Ishikawa (cell line): ENCODE measurements around the gene SLFN12L.

Experiments
- CEBPB ChIP-seq: IDR thresholded peaks from 2 replicates; pipeline ENCODE4 v1.6.1; 2012
- CREB1 ChIP-seq: IDR thresholded peaks from 2 replicates; pipeline ENCODE4 v1.6.1; 2012; ENCODE audit warnings: low read depth
- EGR1 ChIP-seq: IDR thresholded peaks from 2 replicates; pipeline ENCODE4 v1.6.1; 2012
- EP300 ChIP-seq: IDR thresholded peaks from 2 replicates; pipeline ENCODE4 v1.6.1; 2012; ENCODE audit warnings: borderline replicate concordance
- FOXM1 ChIP-seq: IDR thresholded peaks from 2 replicates; pipeline ENCODE4 v1.6.1; 2012; ENCODE audit warnings: low read depth, borderline replicate concordance
- MAX ChIP-seq: IDR thresholded peaks from 2 replicates; pipeline ENCODE4 v1.6.1; 2012
- NFIC ChIP-seq: IDR thresholded peaks from 2 replicates; pipeline ENCODE4 v1.6.1; 2012
- RAD21 ChIP-seq: IDR thresholded peaks from 2 replicates; pipeline ENCODE4 v1.6.1; 2012; ENCODE audit warnings: low read depth
- REST ChIP-seq: IDR thresholded peaks from 2 replicates; pipeline ENCODE4 v1.6.1; 2012; ENCODE audit warnings: low read depth, mild to moderate bottlenecking
- TAF1 ChIP-seq: IDR thresholded peaks from 2 replicates; pipeline ENCODE4 v1.6.1; 2012; ENCODE audit warnings: low read depth, mild to moderate bottlenecking
- TCF12 ChIP-seq: IDR thresholded peaks from 2 replicates; pipeline ENCODE4 v1.6.1; 2012; ENCODE audit warnings: low read depth
- TEAD4 ChIP-seq: IDR thresholded peaks from 2 replicates; pipeline ENCODE4 v1.6.1; 2012
- USF1 ChIP-seq: IDR thresholded peaks from 2 replicates; pipeline ENCODE4 v1.6.1; 2012
- YY1 ChIP-seq: IDR thresholded peaks from 2 replicates; pipeline ENCODE4 v1.6.1; 2012; ENCODE audit warnings: low read depth
- ZBTB7A ChIP-seq: IDR thresholded peaks from 2 replicates; pipeline ENCODE4 v1.6.1; 2012; ENCODE audit warnings: low read depth

The SLFN12L gene

GRCh38 chr17:35476283-35476820, 61.1 kb downstream of the SLFN12L start:
- no peak for TF ChIP-seq FOXM1

GRCh38 chr17:35468475-35468874, 69.0 kb downstream of the SLFN12L start:
- TF ChIP-seq RAD21 (no peak), CREB1 (no peak), NFIC (no peak), MAX (no peak), EP300 (no peak), ZBTB7A (no peak), TCF12 (no peak), CEBPB (no peak), EGR1 (no peak), TEAD4 (no peak), REST (no peak), FOXM1 (no peak), USF1 (no peak), YY1 (no peak), TAF1 (no peak)

- TF ChIP-seq TCF12 (no peak), CEBPB (no peak), EGR1 (no peak), TEAD4 (no peak), CREB1 (no peak)
Observed at GRCh38 chr17:35467824-35468223, 69.7 kb downstream of the SLFN12L start.

GRCh38 chr17:35460354-35460851, 77.1 kb downstream of the SLFN12L start:
- TF ChIP-seq MAX, result peak; percentile 74
- TF ChIP-seq EP300, result peak; percentile 33; the same call in 1 of the 2 replicates
- no peak for TF ChIP-seq ZBTB7A
- no peak for TF ChIP-seq TAF1
- TF ChIP-seq REST, result no peak

- TF ChIP-seq TEAD4, result no peak
- TF ChIP-seq YY1, result no peak
- TF ChIP-seq EP300, result no peak
- TF ChIP-seq CREB1, result no peak
- TF ChIP-seq RAD21, result no peak
- TF ChIP-seq FOXM1, result no peak
- TF ChIP-seq CEBPB, result no peak
- no peak for TF ChIP-seq TAF1
- TF ChIP-seq REST, result no peak
- TF ChIP-seq USF1, result no peak
- TF ChIP-seq EGR1, result no peak
- no peak for TF ChIP-seq NFIC
Observed at GRCh38 chr17:35453171-35453570, 84.3 kb downstream of the SLFN12L start.
